PFSK-1 (cell line): Measurements from ENCODE around the gene FOXRED2.

Experiments used
- POLR2AphosphoS5 ChIP-seq: IDR thresholded peaks from 2 replicates; pipeline ENCODE4 v1.6.1; 2012; ENCODE audit warnings: low read depth, mild to moderate bottlenecking, control low read depth, low read length, moderate library complexity
- SIN3A ChIP-seq: IDR thresholded peaks from 2 replicates; pipeline ENCODE4 v1.6.1; 2012; ENCODE audit warnings: mild to moderate bottlenecking, low read length, moderate library complexity, borderline replicate concordance; ENCODE audit not compliant: insufficient read depth
- TAF1 ChIP-seq: IDR thresholded peaks from 2 replicates; pipeline ENCODE4 v1.6.1; 2012; ENCODE audit warnings: low read length, control low read depth, borderline replicate concordance; ENCODE audit not compliant: insufficient read depth

- TF ChIP-seq TAF1 (no peak), POLR2AphosphoS5 (no peak), SIN3A (no peak)
Measured at GRCh38 chr22:36552289-36552688, 45.4 kb upstream of the FOXRED2 start.
